HCT116 (cell line): Measurements from ENCODE around the gene STARD5. TPM values are rescaled to one million over a fixed set of nuclear protein-coding genes. Genes with fewer than 3 reads are reported as not detected.

Experiments used
- ATAC-seq: fragments of 200-7000 bp; cut with Tn5 transposase; 2 replicates; pipeline ENCODE4 v1.9.1; 2020; ENCODE audit warnings: mild to moderate bottlenecking, moderate library complexity
- BruUV-seq: library from RNA; stranded (reverse); fragments of 400-500 nt; replicated peaks from 2 replicates; lab custom pipeline; 2021; lab: Mats Ljungman, UMichigan
- CTCF ChIA-PET: fragments of 300-600 bp; sonication (Branson Sonifier 250); formaldehyde crosslinking; loops from one replicate; lab custom pipeline; 2021; ENCODE audit warnings: antibody characterized with exemption; lab: Charles Lee
- POLR2A ChIA-PET: fragments of 300-600, 350-600 bp; sonication (Branson Sonifier 250); formaldehyde crosslinking; loops from one replicate; lab custom pipeline; 2021; ENCODE audit warnings: antibody characterized with exemption; lab: Charles Lee
- RAD21 ChIA-PET, 2 experiments: fragments of 300-600 bp; sonication (Branson Sonifier 250); formaldehyde crosslinking; loops; one replicate each; lab custom pipeline; 2023; ENCODE audit warnings: low total read pairs in 2 of 2; ENCODE audit not compliant: uncharacterized antibody in 2 of 2, unreplicated experiment in 2 of 2, low non-redundant PET in 1 of 2; lab: Charles Lee
- DNase-seq: peaks from one replicate; pipeline ENCODE4 v3.0.0-alpha.2; 2010; ENCODE audit warnings: low read depth, low spot score
- H2AFZ ChIP-seq: fragments of 200-600 bp; shearing (Covaris generic), sonication (generic); 2 replicates; pipeline ENCODE4 v1.6.1; 2017; ENCODE audit warnings: low read depth, mixed run types, mixed read lengths, antibody characterized with exemption, low read length; ENCODE audit not compliant: poor library complexity, severe bottlenecking
- H3K27ac ChIP-seq: 2 replicates; pipeline ENCODE4 v1.5.1; 2012; ENCODE audit warnings: low read depth, low read length
- H3K27me3 ChIP-seq: fragments of 200-600 bp; sonication (generic); 2 replicates; pipeline ENCODE4 v1.6.1; 2016; ENCODE audit warnings: mixed run types, low read length, mixed read lengths; ENCODE audit not compliant: insufficient read depth
- H3K36me3 ChIP-seq, 2 experiments: fragments of 200-500 bp in 1 of 2; fragments of 200-600 bp in 1 of 2; sonication (Bioruptor generic) in 1 of 2; sonication (generic) in 1 of 2; 2 replicates each; pipeline versions ENCODE4 v1.5.1 to v1.6.1; 2014 to 2016; ENCODE audit warnings: low read length in 2 of 2, inconsistent platforms in 1 of 2, mixed read lengths in 1 of 2, mixed run types in 1 of 2; ENCODE audit not compliant: insufficient read depth in 2 of 2, control insufficient read depth in 1 of 2
- H3K4me1 ChIP-seq, 2 experiments: fragments of 200-600 bp in 1 of 2; sonication (generic) in 1 of 2; 2 replicates each; pipeline versions ENCODE4 v1.5.1 to v1.6.1; 2012 to 2017; ENCODE audit warnings: low read length in 2 of 2, inconsistent platforms in 1 of 2, mild to moderate bottlenecking in 1 of 2, mixed read lengths in 1 of 2, mixed run types in 1 of 2, moderate library complexity in 1 of 2; ENCODE audit not compliant: insufficient read depth in 2 of 2, control insufficient read depth in 1 of 2
- H3K4me2 ChIP-seq: fragments of 200-600 bp; sonication (generic); 2 replicates; pipeline ENCODE4 v1.6.1; 2017; ENCODE audit warnings: mixed run types, low read length, mixed read lengths
- H3K4me3 ChIP-seq, 2 experiments: fragments of 200-600 bp in 1 of 2; sonication (generic) in 1 of 2; replicated peaks in 1 of 2; 2 replicates each; pipeline ENCODE4 v1.5.1; 2011 to 2016; ENCODE audit warnings: low read length in 2 of 2, control low read depth in 1 of 2, low read depth in 1 of 2, mild to moderate bottlenecking in 1 of 2, mixed read lengths in 1 of 2, mixed run types in 1 of 2
- H3K79me2 ChIP-seq: fragments of 200-600 bp; sonication (generic); 2 replicates; pipeline ENCODE4 v1.6.1; 2017; ENCODE audit warnings: mild to moderate bottlenecking, mixed run types, low read length, moderate library complexity, mixed read lengths; ENCODE audit not compliant: insufficient read depth
- H3K9ac ChIP-seq: fragments of 200-600 bp; sonication (generic); 2 replicates; pipeline ENCODE4 v1.6.1; 2016; ENCODE audit warnings: low read length, mixed read lengths
- H3K9me2 ChIP-seq: fragments of 200-600 bp; sonication (generic), shearing (Covaris generic); 2 replicates; pipeline ENCODE4 v1.6.1; 2017; ENCODE audit warnings: mixed run types, mild to moderate bottlenecking, moderate library complexity; ENCODE audit not compliant: insufficient read depth
- H3K9me3 ChIP-seq, 2 experiments: fragments of 200-500 bp in 1 of 2; fragments of 200-600 bp in 1 of 2; sonication (Bioruptor generic) in 1 of 2; sonication (generic) in 1 of 2; 2 replicates each; pipeline ENCODE4 v1.6.1; 2014 to 2017; ENCODE audit warnings: low read length in 2 of 2, mixed read lengths in 2 of 2, inconsistent platforms in 1 of 2, low read depth in 1 of 2, mild to moderate bottlenecking in 1 of 2, mixed run types in 1 of 2, moderate library complexity in 1 of 2; ENCODE audit not compliant: control insufficient read depth in 1 of 2, insufficient read depth in 1 of 2
- H4K20me1 ChIP-seq: fragments of 200-600 bp; sonication (generic), shearing (Covaris generic); 2 replicates; pipeline ENCODE4 v1.6.1; 2017; ENCODE audit warnings: mixed run types, mild to moderate bottlenecking, moderate library complexity; ENCODE audit not compliant: insufficient read depth
- ATF3 ChIP-seq: IDR thresholded peaks from 2 replicates; pipeline ENCODE4 v1.6.1; 2012
- CTCF ChIP-seq, 3 experiments: fragments of 200-600 bp in 1 of 3; sonication (generic) in 1 of 3; IDR thresholded peaks in 2 of 3; conservative IDR thresholded peaks in 1 of 3; 2 replicates each; pipeline ENCODE4 v1.5.1; 2012 to 2017; ENCODE audit warnings: low read depth in 2 of 3, low read length in 2 of 3, antibody characterized with exemption in 1 of 3, borderline replicate concordance in 1 of 3, control low read depth in 1 of 3, mild to moderate bottlenecking in 1 of 3, mixed read lengths in 1 of 3, mixed run types in 1 of 3, moderate library complexity in 1 of 3; ENCODE audit not compliant: insufficient read depth in 1 of 3
- EGR1 ChIP-seq: IDR thresholded peaks from 2 replicates; pipeline ENCODE4 v1.6.1; 2012; ENCODE audit warnings: low read depth
- EZH2 ChIP-seq: fragments of 200-600 bp; sonication (generic); IDR thresholded peaks from 2 replicates; pipeline ENCODE4 v1.6.1; 2017; ENCODE audit warnings: antibody characterized with exemption, mixed run types
- EZH2phosphoT487 ChIP-seq: fragments of 200-600 bp; IDR thresholded peaks from 2 replicates; pipeline ENCODE4 v1.6.1; 2018; ENCODE audit warnings: antibody characterized with exemption, borderline replicate concordance
- FOSL1 ChIP-seq: IDR thresholded peaks from 2 replicates; pipeline ENCODE4 v1.6.1; 2012; ENCODE audit warnings: low read depth
- JUND ChIP-seq: IDR thresholded peaks from 2 replicates; pipeline ENCODE4 v1.6.1; 2012
- MAX ChIP-seq: IDR thresholded peaks from 2 replicates; pipeline ENCODE4 v1.6.1; 2012
- POLR2AphosphoS5 ChIP-seq: IDR thresholded peaks from 2 replicates; pipeline ENCODE4 v1.6.1; 2011; ENCODE audit warnings: mild to moderate bottlenecking, low read depth, low read length, moderate library complexity
- RAD21 ChIP-seq: IDR thresholded peaks from 2 replicates; pipeline ENCODE4 v1.6.1; 2012; ENCODE audit warnings: low read depth, mild to moderate bottlenecking
- REST ChIP-seq: IDR thresholded peaks from 2 replicates; pipeline ENCODE4 v1.6.1; 2012; ENCODE audit warnings: low read depth
- SP1 ChIP-seq: IDR thresholded peaks from 2 replicates; pipeline ENCODE4 v1.6.1; 2012; ENCODE audit warnings: low read depth
- TCF7L2 ChIP-seq: IDR thresholded peaks from 2 replicates; pipeline ENCODE4 v1.7.0; 2011; ENCODE audit warnings: borderline replicate concordance, inconsistent platforms; ENCODE audit not compliant: insufficient read depth, insufficient read length; ENCODE audit errors: extremely low read depth
- ZNF274 ChIP-seq: fragments of 200-500 bp; sonication (Bioruptor generic); IDR thresholded peaks from 2 replicates; pipeline ENCODE4 v1.6.1; 2014; ENCODE audit warnings: mild to moderate bottlenecking, low read depth, low read length, inconsistent platforms
- intact Hi-C: fragments of 100-400 bp; cut with micrococcal nuclease; formaldehyde crosslinking; loops from 2 replicates; pipeline ENCODE4 v1.10.0; 2022
- total RNA-seq: library from RNA; stranded (reverse); gene quantifications from one replicate; pipeline ENCODE4 v1.2.1, GENCODE V29; 2021; ENCODE audit not compliant: unreplicated experiment

STARD5 gene
- total RNA-seq, 1 experiment from 2014 or later: 4.0 TPM

GRCh38 chr15:81280696-81281455, 43.1 kb downstream of the STARD5 start:
- CTCF ChIA-PET: interaction anchor here (1.4 to 1.8 kb wide), 2 partner anchors 9 to 15 kb away, joined by 4 read pairs; no protein-coding TSS in a partner anchor
- Histone ChIP-seq H3K4me2 (no peak overlapping the region), H2AFZ (no peak overlapping the region), H3K4me3 (no peak overlapping the region), H3K4me1 (no peaks in the 10 kb centered on the region), H3K79me2 (no peaks in the 10 kb centered on the region), H3K9me3 (no peaks in the 10 kb centered on the region), H3K27me3 (no peaks in the 10 kb centered on the region), H3K9me2 (no peaks in the 10 kb centered on the region), H4K20me1 (no peaks in the 10 kb centered on the region), H3K9ac (no peak overlapping the region), H3K36me3 (no peaks in the 10 kb centered on the region), H3K27ac (no peak overlapping the region)
- intact Hi-C loops: no loop called here
- RAD21 ChIA-PET: no interaction called here
- POLR2A ChIA-PET: interaction anchor here (0.5 kb wide), 1 partner anchor 290 kb away, joined by 3 read pairs; no protein-coding TSS in a partner anchor
- ATAC-seq: no peak
- no peak for DNase-seq
- BruUV-seq: no TSS peak
- no peak for TF ChIP-seq ZNF274
- no peak for TF ChIP-seq JUND
- TF ChIP-seq ATF3: no peak
- TF ChIP-seq POLR2AphosphoS5: no peak
- TF ChIP-seq EZH2: no peak
- TF ChIP-seq REST: no peak
- no peak for TF ChIP-seq CTCF (IDR thresholded peaks at IDR 0.05 in 2 of 3, conservative IDR thresholded peaks at IDR 0.05 in 1 of 3; ENCODE audit: borderline replicate concordance in 1 of 3, insufficient read depth in 1 of 3, low read depth in 2 of 3, low read length in 2 of 3)
- TF ChIP-seq TCF7L2: no peak
- TF ChIP-seq MAX: no peak
- no peak for TF ChIP-seq FOSL1
- no peak for TF ChIP-seq SP1
- TF ChIP-seq RAD21: no peak
- no peak for TF ChIP-seq EZH2phosphoT487
- no peak for TF ChIP-seq EGR1
